Osteoblast (primary cell): ENCODE measurements around the gene AIF1. TPM values are rescaled to one million over a fixed set of nuclear protein-coding genes. Genes with fewer than 3 reads are reported as not detected.

Experiments used
- DNase-seq: peaks from one replicate; pipeline ENCODE4 v3.0.0; 2011; ENCODE audit warnings: low spot score, mixed read lengths; ENCODE audit not compliant: insufficient read length; ENCODE audit errors: missing footprints
- H2AFZ ChIP-seq: 2 replicates; pipeline ENCODE4 v1.6.0; 2011; ENCODE audit warnings: mild to moderate bottlenecking, low read length
- H3K27ac ChIP-seq: 2 replicates; pipeline ENCODE4 v1.5.1; 2011; ENCODE audit warnings: mild to moderate bottlenecking, low read depth, low read length, moderate library complexity
- H3K27me3 ChIP-seq: 2 replicates; pipeline ENCODE4 v1.6.0; 2012; ENCODE audit warnings: mild to moderate bottlenecking, control low read depth, inconsistent platforms, low read length, moderate library complexity; ENCODE audit not compliant: insufficient read depth
- H3K36me3 ChIP-seq: 2 replicates; pipeline ENCODE4 v1.5.1; 2011; ENCODE audit warnings: mild to moderate bottlenecking, low read length, control low read depth, moderate library complexity; ENCODE audit not compliant: insufficient read depth
- H3K4me1 ChIP-seq: 2 replicates; pipeline ENCODE4 v1.5.1; 2011; ENCODE audit warnings: mild to moderate bottlenecking, low read length, control low read depth, moderate library complexity; ENCODE audit not compliant: insufficient read depth
- H3K4me2 ChIP-seq: 2 replicates; pipeline ENCODE4 v1.6.0; 2011; ENCODE audit warnings: mild to moderate bottlenecking, low read length; ENCODE audit not compliant: insufficient read depth
- H3K4me3 ChIP-seq: fragments of 200-600 bp; sonication (generic); 3 replicates; pipeline ENCODE4 v1.5.1; 2012; ENCODE audit warnings: mild to moderate bottlenecking, low read length, inconsistent platforms; ENCODE audit not compliant: insufficient read depth
- H3K79me2 ChIP-seq: 2 replicates; pipeline ENCODE4 v1.6.0; 2012; ENCODE audit warnings: mild to moderate bottlenecking, low read length, control low read depth, inconsistent platforms; ENCODE audit not compliant: insufficient read depth
- H3K9me3 ChIP-seq: 2 replicates; pipeline ENCODE4 v1.5.1; 2011; ENCODE audit warnings: low read depth, low read length, control low read depth
- H4K20me1 ChIP-seq: 2 replicates; pipeline ENCODE4 v1.6.0; 2012; ENCODE audit warnings: mild to moderate bottlenecking, low read length, control low read depth; ENCODE audit not compliant: insufficient read depth
- total RNA-seq: library from RNA; depleted of rRNA; stranded (reverse); fragments of >200 nt; gene quantifications from 2 replicates; pipeline ENCODE4 v1.2.3, GENCODE V29; 2012
- TF ChIP-seq, protein P1 (sequence below): IDR thresholded peaks from 2 replicates; pipeline ENCODE4 v1.5.1; 2011; ENCODE audit warnings: mild to moderate bottlenecking, low read depth, low read length, moderate library complexity; ENCODE audit errors: extremely low read depth

Gene AIF1
- total RNA-seq, 1 donor, result 0.36 TPM

GRCh38 chr6:31640612-31641011, 25.6 kb downstream of the AIF1 start:
- Histone ChIP-seq H3K9me3 (no peaks in the 10 kb centered on the region), H3K36me3 (peaks cover 89% of the 10 kb centered on the region), H3K27me3 (no peaks in the 10 kb centered on the region), H2AFZ (no peak overlapping the region), H4K20me1 (peaks cover 11% of the 10 kb centered on the region), H3K4me2 (no peak overlapping the region), H3K27ac (no peak overlapping the region), H3K4me1 (peaks cover 7% of the 10 kb centered on the region), H3K4me3 (no peak overlapping the region), H3K79me2 (no peaks in the 10 kb centered on the region)
- DNase-seq, result peak; percentile 56
- TF ChIP-seq, protein P1, sequence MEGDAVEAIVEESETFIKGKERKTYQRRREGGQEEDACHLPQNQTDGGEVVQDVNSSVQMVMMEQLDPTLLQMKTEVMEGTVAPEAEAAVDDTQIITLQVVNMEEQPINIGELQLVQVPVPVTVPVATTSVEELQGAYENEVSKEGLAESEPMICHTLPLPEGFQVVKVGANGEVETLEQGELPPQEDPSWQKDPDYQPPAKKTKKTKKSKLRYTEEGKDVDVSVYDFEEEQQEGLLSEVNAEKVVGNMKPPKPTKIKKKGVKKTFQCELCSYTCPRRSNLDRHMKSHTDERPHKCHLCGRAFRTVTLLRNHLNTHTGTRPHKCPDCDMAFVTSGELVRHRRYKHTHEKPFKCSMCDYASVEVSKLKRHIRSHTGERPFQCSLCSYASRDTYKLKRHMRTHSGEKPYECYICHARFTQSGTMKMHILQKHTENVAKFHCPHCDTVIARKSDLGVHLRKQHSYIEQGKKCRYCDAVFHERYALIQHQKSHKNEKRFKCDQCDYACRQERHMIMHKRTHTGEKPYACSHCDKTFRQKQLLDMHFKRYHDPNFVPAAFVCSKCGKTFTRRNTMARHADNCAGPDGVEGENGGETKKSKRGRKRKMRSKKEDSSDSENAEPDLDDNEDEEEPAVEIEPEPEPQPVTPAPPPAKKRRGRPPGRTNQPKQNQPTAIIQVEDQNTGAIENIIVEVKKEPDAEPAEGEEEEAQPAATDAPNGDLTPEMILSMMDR, result no peak

DNA sequence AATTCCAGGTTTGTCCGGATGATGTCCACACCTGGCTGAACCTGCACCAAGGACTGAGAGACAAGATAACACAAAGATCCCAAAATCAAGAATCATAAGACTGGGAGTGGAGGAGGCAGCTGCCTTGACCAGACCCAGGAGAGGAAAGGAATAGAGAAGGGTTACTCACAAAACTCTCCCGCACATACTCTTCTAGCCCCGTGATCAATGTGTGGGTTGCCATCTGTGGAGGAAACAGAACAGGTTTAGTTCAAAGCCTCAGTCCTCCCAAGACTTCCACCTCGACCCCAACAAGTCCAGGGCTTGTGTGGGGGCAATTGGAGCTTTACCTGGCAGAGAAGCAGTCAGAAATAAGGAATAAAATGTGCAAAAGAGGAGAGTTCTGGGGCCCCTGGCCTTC, 26.3 kb downstream of the AIF1 start:
- H3K4me2 ChIP-seq, result no peak overlapping the region
- no peak overlapping the region for H2AFZ ChIP-seq
- H3K4me3 ChIP-seq, result no peak overlapping the region
- H4K20me1 ChIP-seq, result peaks cover 6% of the 10 kb centered on the region
- no peak overlapping the region for H3K27ac ChIP-seq
- peaks cover 7% of the 10 kb centered on the region for H3K4me1 ChIP-seq
- no peaks in the 10 kb centered on the region for H3K9me3 ChIP-seq
- H3K36me3 ChIP-seq, result peaks cover 88% of the 10 kb centered on the region
- no peaks in the 10 kb centered on the region for H3K79me2 ChIP-seq
- TF ChIP-seq, protein P1, result no peak
- H3K27me3 ChIP-seq, result no peaks in the 10 kb centered on the region
- peak; percentile 62 for DNase-seq

DNA sequence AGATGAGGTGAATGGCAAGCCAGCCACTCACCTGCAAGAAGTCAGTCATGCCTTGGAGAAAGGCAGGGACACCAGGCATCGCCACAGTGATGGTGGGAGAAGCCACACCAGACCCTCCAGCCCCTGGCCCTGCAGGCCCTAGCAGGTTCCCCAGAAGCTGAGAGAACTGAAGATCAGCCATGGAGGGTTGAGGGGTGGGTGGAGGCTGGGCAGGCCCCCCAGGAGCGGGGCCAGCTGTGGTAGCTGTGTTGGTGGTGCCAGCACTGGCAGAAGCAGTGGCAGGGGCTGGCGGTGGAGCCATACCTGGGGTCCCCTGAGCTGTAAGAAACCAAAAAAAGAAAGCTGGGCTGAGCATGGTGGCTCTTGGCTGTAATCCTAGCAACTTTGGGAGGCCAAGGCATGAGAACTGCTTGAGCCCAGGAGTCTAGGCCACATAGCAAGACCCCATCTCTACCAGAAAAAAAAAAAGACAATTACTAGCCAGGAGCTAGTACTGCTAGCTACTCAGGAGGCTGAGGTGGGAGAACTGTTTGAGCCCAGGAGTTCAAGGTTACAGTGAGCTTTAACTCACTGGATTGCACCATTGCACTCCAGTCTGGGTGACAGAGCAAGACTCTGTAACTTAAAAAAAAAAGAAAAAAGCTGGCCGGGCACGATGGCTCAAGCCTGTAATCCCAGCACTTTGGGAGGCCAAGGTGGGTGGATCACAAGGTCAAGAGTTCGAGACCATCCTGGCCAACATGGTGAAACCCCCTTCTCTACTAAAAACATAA, 27.9 kb downstream of the AIF1 start:
- TF ChIP-seq, protein P1, result no peak
- peaks cover 84% of the 10 kb centered on the region for H3K36me3 ChIP-seq
- H3K27me3 ChIP-seq, result no peaks in the 10 kb centered on the region
- no peak overlapping the region for H3K4me3 ChIP-seq
- H3K4me1 ChIP-seq, result peaks cover 7% of the 10 kb centered on the region
- DNase-seq, result peak; percentile 75
- H3K9me3 ChIP-seq, result no peaks in the 10 kb centered on the region
- H3K79me2 ChIP-seq, result peaks cover 3% of the 10 kb centered on the region
- no peak overlapping the region for H3K27ac ChIP-seq
- H2AFZ ChIP-seq, result no peak overlapping the region
- H3K4me2 ChIP-seq, result no peak overlapping the region
- peaks cover 3% of the 10 kb centered on the region for H4K20me1 ChIP-seq

- peaks cover 86% of the 10 kb centered on the region for H3K36me3 ChIP-seq
- no peaks in the 10 kb centered on the region for H3K27me3 ChIP-seq
- peaks cover 6% of the 10 kb centered on the region for H4K20me1 ChIP-seq
These were observed 28.9 kb downstream of the AIF1 start for GRCh38 chr6:31643818-31644454.

More at GRCh38 chr6:31643818-31644454, 28.9 kb downstream of the AIF1 start:
- H3K9me3 ChIP-seq, result no peaks in the 10 kb centered on the region
- H3K4me2 ChIP-seq, result no peak overlapping the region
- peaks cover 10% of the 10 kb centered on the region for H3K79me2 ChIP-seq
- H3K4me3 ChIP-seq, result no peak overlapping the region
- H3K27ac ChIP-seq, result no peak overlapping the region
- H3K4me1 ChIP-seq, result peaks cover 7% of the 10 kb centered on the region
- DNase-seq, result peak; percentile 80
- H2AFZ ChIP-seq, result no peak overlapping the region
- TF ChIP-seq, protein P1, result no peak
